ENCODE results near the gene PPP2R1A.

- TF ChIP-seq REST (IDR thresholded peaks at IDR 0.05; ENCODE audit: insufficient read depth in 1 of 2, low read depth in 2 of 2, low read length in 2 of 2) (no peak), SIN3A (IDR thresholded peaks at IDR 0.05; ENCODE audit: borderline replicate concordance, insufficient read depth, low read length) (no peak), POLR2AphosphoS5 (IDR thresholded peaks at IDR 0.05; ENCODE audit: low read depth, low read length) (no peak), TAF1 (IDR thresholded peaks at IDR 0.05; ENCODE audit: borderline replicate concordance, insufficient read depth, low read length) (no peak)
Observed at GRCh38 chr19:52211203-52211602, 21.4 kb downstream of the PPP2R1A start.

Data from PFSK-1 (cell line).